HG02798 (cell line): ENCODE results near the gene POLR2C.

Experiments used
- ATAC-seq: cut with Tn5 transposase; IDR thresholded peaks from one replicate; pipeline ENCODE4 v1.9.1; 2021; ENCODE audit warnings: mild to moderate bottlenecking; ENCODE audit not compliant: unreplicated experiment, poor library complexity

The POLR2C gene

DNA sequence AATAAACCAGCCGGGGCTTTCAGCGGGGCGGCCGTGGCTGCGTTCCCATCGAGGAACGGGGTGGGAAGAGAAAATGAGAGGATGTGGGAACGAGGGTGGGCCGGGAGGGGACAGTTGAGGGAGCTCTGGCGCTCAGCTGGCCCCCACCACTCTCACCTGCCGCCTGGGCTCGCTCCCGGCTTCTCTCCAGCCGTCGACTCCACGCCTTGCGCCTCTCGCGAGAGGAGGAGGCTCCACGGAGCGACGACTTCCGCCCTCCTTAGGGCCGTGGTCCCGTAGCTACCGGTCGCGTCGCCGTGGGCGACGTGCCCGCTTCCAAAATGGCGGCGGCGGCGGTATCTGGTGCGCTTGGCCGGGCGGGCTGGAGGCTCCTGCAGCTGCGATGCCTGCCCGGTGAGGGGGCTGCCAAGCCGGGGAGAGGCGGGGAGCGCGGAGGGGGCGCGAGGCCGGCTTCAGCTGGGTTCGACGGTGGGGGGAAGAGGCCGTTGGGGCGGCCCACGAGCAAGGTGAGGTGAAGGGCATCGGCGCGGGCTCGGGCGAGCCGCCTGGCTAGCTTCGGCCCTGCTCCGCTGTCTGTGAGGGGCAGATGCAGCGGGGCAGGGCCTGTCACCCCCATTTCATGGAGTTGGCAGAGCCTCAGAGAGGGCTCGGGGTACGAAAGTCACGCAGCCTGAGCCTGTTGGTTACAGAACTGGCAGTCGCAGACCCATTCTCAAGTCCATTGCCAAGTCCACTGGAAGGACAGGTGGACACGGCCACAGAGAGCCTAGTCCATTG, 15.1 kb upstream of the POLR2C start, which contains the start of the genes CIAPIN1 and COQ9:
Gene CIAPIN1, minus strand, starts transcription at position 200 of the 777 bp plus-strand sequence. CDS start 6,457 bp downstream, outside the sequence.
Gene COQ9, plus strand, starts transcription at position 294 of the 777 bp plus-strand sequence. Its CDS starts 27 bp downstream, at position 321.
- ATAC-seq = peak; percentile 99

- ATAC-seq = no peak
Measured at GRCh38 chr16:57452021-57452420, 10.5 kb upstream of the POLR2C start.

DNA sequence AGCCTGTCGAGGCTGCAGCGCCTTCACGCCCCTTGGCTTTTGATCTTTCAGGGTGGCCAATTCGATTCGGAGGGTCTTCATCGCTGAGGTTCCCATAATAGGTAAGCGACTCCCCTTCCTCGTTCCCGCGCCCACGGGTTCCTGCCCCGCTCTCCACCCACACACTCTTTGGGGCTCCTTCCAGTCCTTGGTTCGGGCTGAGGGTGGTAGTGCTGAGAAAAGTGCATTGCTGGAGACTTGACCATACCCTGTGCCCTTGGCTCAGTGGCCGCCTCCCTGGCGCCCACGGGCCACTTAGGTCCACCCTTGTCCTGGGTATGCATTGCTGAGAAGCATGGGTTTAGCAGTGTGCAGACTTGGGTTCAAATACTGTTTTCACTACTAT, 491 bp downstream of the POLR2C start:
- ATAC-seq = no peak

GRCh38 chr16:57464523-57464922, 2.0 kb downstream of the POLR2C start:
- no peak for ATAC-seq

- no peak for ATAC-seq
Measured at GRCh38 chr16:57468346-57468745, 5.9 kb downstream of the POLR2C start.

DNA sequence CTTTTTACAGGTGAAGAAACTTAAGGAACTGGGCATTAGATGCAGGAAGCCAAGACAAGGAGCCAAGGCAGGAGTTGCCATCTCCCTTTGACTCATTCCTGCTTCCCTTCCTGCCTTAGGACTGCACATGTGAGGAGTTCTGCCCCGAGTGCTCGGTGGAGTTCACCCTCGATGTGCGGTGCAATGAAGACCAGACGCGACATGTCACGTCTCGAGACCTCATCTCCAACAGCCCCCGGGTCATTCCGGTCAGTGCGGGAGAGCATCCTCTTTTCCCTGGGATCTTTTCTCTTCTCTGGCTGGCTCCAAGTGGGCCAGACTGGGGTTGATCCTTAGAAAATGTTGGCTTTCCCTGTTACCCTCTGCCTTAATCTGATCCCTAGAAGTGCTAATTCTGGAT, 6.6 kb downstream of the POLR2C start:
- ATAC-seq = no peak

DNA sequence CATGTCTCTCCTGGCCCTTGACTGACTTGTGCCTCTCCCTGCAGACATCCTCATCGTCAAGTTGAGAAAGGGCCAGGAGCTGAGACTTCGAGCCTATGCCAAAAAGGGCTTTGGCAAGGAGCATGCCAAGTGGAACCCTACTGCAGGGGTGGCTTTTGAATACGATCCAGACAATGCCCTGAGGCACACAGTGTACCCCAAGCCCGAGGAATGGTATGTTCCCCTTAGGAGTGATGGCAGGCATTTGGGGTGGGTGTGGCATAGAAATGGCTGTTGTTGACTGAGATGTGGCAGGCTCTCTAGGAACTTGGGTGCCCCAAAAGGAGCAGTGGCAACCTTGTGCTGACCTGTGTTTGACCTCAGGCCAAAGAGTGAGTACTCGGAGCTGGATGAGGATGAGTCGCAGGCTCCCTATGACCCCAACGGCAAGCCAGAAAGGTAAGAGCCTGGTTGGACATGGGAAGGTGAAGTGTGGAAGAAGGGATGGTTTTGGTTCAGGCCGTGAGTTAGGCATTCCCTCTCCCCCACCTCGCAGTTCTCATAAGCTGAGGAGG, 7.5 kb downstream of the POLR2C start:
- no peak for ATAC-seq

DNA sequence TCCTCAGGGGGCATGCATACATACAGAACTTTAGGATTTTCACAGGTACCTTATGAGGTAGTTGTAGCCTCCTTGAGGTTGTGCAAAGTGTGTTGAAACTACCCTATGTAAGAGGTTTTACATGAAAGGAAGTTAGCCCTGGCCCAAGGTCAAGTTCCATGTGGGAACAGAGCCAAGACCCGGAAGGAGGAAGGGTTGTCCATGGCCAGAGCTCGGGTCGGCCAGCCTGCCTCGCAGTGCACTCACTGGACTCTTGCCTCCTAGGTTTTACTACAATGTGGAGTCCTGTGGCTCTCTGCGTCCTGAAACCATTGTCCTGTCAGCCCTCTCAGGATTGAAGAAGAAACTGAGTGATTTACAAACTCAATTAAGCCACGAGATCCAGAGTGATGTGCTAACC, 8.2 kb downstream of the POLR2C start:
- no peak for ATAC-seq

GRCh38 chr16:57471209-57471608, 8.7 kb downstream of the POLR2C start:
- ATAC-seq = no peak

DNA sequence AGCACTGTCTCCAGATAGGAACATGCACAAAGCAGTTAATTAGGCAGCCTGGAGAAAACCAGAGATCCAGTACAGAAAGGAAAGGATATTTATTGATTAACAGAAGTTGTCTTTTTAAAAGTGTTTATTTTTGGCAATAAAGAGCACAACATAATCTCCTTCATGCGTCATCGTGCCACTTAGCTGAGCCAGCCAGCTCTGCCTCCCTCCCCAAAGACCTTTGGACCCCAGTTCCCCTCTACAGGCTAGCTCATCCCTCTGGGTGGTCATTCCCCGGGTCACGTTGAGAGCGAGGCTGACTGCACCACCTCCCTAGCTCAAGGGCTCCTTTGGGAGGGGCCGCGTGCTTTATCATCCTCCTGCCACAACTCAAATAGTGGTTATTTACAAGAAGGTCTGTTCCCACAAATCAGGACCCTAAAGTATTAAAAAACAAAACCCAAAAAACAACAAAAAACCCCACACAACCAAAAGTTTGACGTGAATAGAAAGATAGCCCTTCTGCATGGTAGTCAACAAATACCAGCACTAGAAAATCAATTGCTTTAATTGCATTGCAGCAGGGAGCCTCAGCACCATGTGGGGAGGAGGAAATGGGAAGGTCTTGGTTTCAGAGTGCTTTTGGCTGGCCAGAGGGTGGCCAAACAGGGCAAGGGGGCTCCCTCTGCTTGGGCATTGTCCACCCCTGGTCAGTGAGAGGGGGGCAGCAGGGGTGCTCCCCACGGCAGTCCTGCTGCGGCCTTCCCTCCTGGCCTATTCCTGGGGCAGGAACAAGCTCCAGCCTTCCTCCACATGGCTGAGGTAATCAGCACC, 9.6 kb downstream of the POLR2C start:
- no peak for ATAC-seq

GRCh38 chr16:57472665-57473060, 10.2 kb downstream of the POLR2C start:
- no peak for ATAC-seq

- no peak for ATAC-seq
Measured at GRCh38 chr16:57473176-57473840, 10.8 kb downstream of the POLR2C start.

DNA sequence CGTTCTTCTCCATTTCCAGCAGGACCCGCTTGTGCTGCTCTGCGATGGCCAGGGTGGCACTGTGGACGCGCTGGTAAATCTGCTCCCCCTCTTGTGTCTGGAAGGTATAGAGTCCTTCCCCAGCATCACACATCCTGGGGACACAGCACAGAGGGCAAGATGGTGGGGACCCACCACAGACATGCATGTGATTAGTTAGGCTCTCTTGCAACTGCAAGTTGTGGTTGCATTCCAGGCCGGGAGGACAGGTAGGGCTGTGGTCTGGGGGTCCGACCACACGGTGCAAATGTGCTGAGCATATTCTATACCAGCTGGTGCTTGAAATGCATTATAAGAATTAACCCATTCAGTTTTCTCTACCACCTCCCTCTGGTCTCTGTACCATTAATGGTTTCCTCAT, 11.4 kb downstream of the POLR2C start:
- ATAC-seq = no peak

DNA sequence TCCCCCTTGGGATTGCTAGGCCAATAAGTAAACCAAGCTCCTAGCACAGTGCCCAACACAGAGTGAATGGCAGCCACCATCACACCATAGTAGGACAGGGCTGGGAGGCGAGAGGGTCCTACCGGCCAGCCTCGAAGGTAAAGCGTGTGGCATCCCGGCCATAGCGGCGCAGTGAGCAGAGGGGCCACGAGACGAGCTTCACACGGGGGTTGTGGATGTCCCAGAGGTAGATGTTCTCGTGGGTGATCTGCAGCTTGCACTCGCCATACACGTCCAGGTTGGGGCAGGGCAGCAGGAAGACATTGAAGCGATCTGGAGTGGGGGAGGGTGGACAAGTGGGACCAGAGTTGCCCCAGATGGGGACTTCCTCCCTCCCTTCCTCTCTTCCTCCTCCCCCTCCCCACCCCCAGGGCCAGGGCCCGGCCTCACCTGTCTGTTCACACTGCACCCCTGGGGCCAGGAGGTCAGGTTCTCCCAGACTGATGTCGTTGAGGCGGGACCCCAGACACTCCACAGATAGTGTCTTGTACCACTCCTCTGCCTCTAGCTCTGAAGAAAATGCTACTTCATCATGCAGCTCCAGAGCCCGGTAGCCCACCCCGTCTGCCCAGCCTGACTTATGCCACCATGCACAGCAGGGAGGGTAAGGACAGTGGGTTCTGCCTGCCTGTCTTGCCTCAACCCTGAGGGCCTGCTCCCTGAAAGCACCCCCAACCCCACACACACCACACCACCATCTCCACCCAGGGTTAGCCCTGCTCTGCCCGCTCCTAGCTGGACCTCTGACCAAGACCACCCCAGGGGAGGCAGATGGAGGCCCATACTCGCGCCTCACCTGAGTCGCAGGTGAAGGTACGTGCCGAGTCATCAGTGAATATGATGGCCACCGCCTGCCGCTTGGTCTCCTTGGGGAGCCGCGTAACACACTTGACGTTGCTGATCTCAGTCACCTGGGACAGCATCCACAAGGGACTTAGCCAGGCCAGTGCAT, 12.5 kb downstream of the POLR2C start:
- ATAC-seq = no peak

GRCh38 chr16:57475711-57476339, 13.3 kb downstream of the POLR2C start:
- peak; percentile 84 for ATAC-seq

GRCh38 chr16:57476546-57477410, 14.3 kb downstream of the POLR2C start:
- ATAC-seq = no peak

DNA sequence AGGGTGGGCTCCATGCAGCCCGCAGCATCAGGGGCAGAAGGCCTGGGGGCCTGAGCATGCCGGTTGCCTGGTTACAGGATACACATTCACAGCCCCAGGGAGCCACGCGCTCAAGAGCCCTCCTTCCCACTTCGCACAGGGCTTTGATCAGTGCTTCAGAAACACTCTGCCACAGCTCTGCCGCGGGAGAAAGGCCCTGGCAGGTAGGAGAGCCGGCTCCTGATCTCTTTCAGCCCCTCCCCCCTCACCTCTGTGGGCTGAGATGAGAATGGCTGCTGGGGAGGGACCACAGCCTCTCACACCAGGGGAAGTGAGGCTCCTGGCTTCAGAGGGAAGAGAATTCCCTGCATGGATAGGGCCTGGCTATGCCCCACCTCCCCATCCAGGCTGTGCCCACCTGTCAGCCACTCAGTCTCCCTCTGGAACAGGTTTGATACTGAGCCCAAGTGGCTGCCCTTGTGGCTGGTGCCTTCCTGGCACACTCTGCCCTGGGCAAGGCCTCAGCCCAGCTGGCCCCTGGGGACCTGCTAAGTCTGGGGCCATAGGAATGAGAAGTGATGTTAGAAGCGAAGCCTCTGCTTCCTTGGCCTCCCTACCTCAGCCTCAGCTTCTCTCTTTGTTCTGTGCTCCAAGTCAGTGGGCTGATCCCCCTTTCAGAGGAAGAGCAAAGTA, 15.2 kb downstream of the POLR2C start:
- no peak for ATAC-seq
